GM19035 (cell line): Measurements from ENCODE around the gene PXDC1.
"Not testable (repeated sequence)": the region's sequence is repeated elsewhere in the genome, so short reads cannot be mapped to it uniquely, and the experiment has no call there.

Experiments
- ATAC-seq: cut with Tn5 transposase; IDR thresholded peaks from one replicate; pipeline ENCODE4 v1.9.1; 2021; ENCODE audit not compliant: unreplicated experiment

The PXDC1 gene

GRCh38 chr6:3784423-3784822 is 32.9 kb upstream of the PXDC1 start:
- ATAC-seq, result no peak

- ATAC-seq, result no peak
Measured at GRCh38 chr6:3782876-3783832, 31.6 kb upstream of the PXDC1 start.

DNA sequence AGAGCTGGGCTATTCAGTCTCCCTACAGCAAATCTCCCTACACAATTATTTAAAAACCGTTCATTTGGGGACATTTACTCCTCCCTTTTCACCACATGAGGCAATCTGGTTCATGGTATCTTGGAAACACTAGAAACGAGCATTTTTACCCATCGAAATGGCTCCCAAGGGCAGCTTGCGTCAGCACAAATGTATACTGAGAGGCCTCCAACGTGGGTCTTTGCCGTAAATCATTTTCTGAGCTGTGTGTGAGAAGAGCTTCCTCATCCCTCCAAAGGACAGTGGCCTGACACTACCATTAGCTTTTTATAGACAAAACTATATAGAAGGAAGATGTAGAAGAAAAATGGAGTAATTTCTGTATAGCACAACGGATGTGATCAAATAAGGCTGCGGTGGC is 30.0 kb upstream of the PXDC1 start:
- no peak for ATAC-seq

GRCh38 chr6:3779574-3779849 is 28.0 kb upstream of the PXDC1 start:
- ATAC-seq, result no peak

- ATAC-seq, result no peak
Measured at GRCh38 chr6:3778701-3779573, 27.4 kb upstream of the PXDC1 start.

DNA sequence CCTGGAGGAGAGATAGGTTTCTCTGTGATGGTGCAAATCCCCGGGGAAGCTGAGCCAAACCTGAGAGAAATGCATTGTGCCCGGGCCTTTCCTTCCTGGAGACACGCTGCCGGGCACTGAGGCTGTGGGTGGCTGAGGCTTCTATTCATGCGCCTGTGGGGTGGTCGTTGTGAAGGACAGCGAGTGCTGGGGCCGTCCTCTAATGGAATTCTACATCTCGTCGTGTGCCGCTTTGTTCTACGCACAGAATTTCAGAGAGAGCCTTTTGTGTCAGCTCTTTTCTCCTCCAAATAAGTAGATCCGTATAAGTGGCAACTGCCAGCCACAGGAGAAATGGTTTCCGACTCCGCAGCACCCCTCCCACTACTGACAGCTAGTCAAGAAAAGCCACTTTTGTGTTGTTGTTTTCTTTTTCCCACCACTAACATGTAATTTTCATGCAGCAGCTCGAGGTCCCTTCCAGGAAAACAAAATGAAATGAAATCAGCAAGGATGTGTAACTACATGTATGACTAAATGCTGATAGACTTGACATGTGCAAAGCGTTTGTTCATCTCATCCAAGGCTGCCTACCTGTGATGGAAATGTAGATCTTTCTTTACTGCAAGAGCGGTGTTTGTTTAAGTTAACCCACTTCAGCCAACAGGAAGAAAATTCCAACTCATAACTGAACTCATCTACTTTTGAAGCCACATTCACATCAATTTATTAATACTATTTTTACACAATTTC is 26.4 kb upstream of the PXDC1 start:
- ATAC-seq, result no peak

DNA sequence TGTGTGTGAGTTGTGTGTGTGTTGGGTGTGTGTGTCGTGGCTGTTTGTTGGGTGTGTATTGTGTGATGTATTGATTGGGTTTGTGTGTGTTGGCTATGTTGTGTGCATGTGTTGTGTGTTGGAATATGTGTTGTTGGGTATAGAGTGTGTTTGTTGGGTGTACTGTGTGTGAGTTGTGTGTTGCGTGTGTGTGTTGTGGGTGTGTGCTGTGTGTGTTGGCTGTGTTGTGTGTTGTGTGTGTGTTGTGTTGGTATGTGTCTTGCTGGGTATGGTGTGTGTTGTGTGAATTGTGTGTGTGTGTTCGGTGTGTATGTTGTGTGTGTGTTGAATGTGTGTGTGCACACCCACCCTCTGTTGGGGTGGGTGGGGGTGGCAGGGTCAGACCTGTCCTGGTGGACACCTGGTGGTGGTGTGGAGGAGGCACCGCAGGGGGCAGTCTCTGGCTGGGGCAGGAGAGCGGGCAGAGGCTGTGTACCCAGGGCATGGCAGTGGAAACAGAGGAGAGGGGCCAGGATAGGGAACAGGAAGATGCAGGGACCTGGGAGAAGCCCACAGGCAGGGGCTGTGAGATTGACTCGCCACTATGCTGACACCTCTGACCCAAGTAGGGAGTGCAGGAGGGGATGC is 25.5 kb upstream of the PXDC1 start:
- no peak for ATAC-seq

DNA sequence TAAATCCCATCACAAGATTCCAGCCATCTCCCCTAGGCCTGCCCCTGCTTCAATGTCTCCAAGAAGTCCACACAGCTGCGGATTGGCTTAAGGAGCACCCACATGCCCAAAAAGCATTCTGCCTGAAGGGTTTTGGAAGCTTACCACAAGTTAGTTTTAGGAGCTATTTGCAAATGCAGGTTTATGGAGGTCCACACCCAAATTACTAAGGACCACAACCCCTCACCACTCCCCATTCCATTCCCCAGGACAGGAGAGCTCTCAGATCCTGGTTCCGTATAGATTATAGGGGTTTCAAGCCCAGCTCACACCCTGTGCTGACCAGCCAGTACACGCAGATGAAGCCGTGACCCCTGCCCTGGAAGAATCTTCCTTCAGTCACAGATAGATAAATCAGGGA is 24.3 kb upstream of the PXDC1 start:
- no peak for ATAC-seq

DNA sequence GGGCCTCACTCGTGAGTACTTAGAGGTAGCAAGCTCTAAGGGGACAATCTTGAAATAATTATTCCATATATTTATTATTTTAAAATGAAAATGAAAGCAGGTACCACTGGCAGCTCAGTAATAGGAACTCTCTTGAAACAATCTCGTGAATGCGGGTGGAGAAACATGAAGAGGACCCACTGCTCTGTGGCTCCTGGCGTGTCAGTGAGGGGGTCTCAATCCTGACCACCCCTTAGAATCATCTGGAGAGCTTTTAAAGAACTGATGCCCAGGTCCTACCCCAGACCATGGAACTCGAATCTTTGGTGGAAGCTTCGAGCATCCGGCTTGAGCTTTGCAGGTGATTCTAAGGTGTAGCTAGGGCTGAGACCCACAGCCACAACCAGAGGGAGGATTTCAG is 23.9 kb upstream of the PXDC1 start:
- ATAC-seq, result no peak

DNA sequence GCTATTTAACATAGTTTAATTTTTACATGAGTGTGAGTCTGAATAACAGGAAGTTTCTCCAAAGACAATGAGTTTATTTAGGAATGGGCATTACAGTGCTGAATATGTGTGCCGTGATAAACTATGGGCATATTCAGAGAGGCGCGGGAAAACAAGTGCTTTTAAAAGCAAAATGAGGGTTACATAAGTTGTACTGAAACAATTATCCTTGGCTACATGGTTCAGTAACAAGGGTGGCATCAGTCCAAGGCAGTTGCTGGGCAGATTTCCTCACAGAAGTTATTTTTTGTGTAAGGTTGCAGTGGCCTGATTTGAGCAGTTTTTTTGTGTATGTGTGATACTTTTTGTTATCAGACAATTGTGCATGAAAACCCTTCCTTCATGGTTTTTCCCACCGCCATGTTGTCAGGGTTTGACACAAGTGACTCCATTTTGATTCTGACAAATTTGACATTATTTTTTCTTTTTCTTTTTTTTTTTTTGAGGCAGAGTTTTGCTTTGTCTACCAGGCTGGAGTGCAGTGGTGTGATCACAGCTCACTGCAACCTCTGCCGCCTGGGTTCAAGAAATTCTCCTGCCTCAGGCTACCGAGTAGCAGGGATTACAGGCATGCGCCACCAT is 22.3 kb upstream of the PXDC1 start:
- ATAC-seq, result no peak

GRCh38 chr6:3772127-3772999 is 20.9 kb upstream of the PXDC1 start:
- ATAC-seq, result not testable (repeated sequence)

GRCh38 chr6:3771407-3772011 is 20.0 kb upstream of the PXDC1 start:
- ATAC-seq, result no peak

DNA sequence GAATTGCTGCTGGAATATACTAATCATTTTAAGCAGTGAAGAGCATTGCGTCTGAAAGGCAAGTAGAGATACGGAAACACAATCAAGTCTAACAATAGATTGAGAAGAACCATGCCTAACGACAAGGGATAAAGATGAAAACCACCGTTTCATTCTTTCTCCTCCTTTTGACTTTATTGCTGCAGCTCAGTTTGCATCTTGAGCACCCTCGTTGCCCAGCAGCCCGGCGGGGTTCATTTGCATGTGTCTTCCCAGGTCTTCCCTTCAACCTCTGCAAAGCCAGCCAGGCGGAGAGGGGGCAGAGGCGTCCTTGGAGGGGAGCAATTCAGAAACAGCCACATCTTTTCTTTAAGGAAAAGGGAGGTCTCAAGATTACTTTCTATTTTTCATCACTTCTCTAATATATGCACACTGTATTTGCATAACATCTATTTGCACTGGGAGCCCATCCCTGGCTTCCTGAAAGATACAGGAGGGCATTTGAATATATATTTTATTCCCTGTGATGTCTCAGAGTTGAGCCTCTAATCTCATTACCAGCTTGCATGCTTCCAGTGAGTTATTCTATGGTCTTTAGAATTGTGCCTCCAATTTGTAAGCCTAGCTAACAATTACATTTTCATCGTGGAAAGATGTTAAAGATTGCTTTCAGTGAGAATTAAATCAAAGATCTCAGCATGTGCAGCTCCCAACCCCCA is 18.7 kb upstream of the PXDC1 start:
- no peak for ATAC-seq

- ATAC-seq, result no peak
Measured at GRCh38 chr6:3769610-3770009, 18.1 kb upstream of the PXDC1 start.

GRCh38 chr6:3768502-3768901 is 17.0 kb upstream of the PXDC1 start:
- ATAC-seq, result no peak

DNA sequence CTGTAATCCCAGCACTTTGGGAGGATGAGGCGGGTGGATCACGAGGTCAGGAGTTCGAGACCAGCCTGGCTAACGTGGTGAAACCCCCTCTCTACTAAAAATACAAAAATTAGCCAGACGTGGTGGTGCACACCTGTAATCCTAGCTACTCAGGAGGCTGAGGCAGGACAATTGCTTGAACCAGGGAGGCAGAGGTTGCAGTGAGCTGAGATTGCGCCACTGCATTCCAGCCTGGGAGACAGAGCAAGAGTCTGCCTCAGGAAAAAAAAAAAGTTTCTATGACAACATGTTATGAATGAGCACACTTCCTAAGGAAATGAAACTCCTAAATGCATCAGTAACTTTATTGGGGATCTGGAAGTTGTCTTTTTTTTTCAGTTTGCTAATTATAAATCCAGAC is 16.0 kb upstream of the PXDC1 start:
- ATAC-seq, result not testable (repeated sequence)

DNA sequence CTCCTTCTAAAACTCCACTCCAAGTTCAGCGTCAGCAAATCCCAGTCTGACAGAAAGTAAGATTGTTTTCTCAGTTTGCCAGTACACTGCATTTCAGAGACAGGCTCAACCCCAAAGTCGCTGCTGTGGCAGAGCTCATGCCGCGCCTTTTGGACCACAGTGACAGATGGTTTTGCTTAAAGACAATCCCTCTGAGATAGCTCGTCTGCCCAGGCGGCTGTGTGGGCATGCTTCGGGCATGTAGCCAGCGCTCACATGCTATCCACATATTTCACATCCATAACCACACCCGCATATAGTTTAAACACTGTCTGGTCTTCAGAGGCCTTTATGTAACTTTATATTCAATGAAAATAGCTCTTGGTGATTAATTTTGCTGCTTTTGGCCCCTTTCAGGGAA is 14.7 kb upstream of the PXDC1 start:
- no peak for ATAC-seq

- ATAC-seq, result no peak
Measured at GRCh38 chr6:3765415-3765814, 13.9 kb upstream of the PXDC1 start.
